Measurements from ENCODE around the gene OR10S1.

DNA sequence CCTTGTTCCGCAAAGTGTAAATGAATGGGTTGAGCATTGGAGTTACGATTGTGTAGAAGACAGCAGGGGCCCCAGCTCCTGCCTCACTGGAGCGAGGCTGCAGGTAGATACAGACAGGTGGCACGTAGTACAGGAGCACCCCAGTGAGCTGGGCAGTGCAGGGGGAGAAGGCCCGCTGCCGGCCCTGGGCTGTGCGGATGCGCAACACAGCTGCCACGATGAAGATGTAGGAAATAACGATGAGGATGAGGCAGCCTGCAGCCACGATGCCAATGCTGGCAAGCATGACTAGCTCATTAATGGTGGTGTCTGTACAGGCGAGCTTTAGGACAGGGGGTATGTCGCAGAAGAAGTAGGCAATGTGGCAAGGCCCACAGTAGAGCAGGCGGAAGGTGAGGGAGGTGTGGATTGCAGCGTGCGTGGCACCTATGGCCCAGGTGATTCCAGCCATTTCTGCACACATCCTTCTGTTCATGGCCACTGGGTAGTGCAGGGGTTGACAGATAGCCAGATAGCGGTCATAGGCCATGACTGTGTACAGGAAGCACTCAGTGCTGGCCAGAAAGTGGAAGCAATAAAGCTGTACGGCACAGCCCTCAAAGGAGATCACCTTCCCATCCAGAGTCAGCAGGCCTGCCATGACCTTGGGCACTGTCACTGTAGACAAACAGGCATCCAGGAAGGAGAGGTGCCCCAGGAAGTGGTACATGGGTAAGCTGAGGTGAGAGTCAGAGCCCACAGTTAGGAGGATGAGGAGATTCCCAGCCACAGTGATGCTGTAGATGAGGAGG, 616 bp downstream of the OR10S1 start:
- TF ChIP-seq POLR2A (IDR thresholded peaks at IDR 0.05) (no peak), EP300 (IDR thresholded peaks at IDR 0.05) (no peak)
- TF ChIP-seq, protein P1, sequence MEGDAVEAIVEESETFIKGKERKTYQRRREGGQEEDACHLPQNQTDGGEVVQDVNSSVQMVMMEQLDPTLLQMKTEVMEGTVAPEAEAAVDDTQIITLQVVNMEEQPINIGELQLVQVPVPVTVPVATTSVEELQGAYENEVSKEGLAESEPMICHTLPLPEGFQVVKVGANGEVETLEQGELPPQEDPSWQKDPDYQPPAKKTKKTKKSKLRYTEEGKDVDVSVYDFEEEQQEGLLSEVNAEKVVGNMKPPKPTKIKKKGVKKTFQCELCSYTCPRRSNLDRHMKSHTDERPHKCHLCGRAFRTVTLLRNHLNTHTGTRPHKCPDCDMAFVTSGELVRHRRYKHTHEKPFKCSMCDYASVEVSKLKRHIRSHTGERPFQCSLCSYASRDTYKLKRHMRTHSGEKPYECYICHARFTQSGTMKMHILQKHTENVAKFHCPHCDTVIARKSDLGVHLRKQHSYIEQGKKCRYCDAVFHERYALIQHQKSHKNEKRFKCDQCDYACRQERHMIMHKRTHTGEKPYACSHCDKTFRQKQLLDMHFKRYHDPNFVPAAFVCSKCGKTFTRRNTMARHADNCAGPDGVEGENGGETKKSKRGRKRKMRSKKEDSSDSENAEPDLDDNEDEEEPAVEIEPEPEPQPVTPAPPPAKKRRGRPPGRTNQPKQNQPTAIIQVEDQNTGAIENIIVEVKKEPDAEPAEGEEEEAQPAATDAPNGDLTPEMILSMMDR (IDR thresholded peaks at IDR 0.05) = no peak
